Lung (tissue), 12 donors: Measurements from ENCODE around the gene ACSL1. TPM values are rescaled to one million over a fixed set of nuclear protein-coding genes. Genes with fewer than 3 reads are reported as not detected.
A peak's percentile ranks its signal among the peaks of the same experiment; 100 is the strongest.

ENCODE experiments used
- ATAC-seq: fragments of 200-7000 bp; cut with Tn5 transposase; one replicate; pipeline ENCODE4 v1.9.1; 2020; ENCODE audit warnings: moderate number of reproducible peaks; ENCODE audit not compliant: insufficient read depth, low FRiP score
- DNase-seq, 3 donors: peaks; one replicate each; pipeline ENCODE4 v3.0.0-alpha.2; 2013 to 2017
- H3K27ac ChIP-seq, 2 donors: one replicate each; pipeline ENCODE4 v1.5.1; 2013; ENCODE audit warnings: mild to moderate bottlenecking in 2 of 2, moderate library complexity in 2 of 2, control low read depth in 1 of 2, inconsistent platforms in 1 of 2, low read depth in 1 of 2, low read length in 1 of 2
- H3K27me3 ChIP-seq, 3 donors: one replicate each; pipeline ENCODE4 v1.5.1; 2013; ENCODE audit warnings: low read length in 2 of 3; ENCODE audit not compliant: control insufficient read depth in 3 of 3, insufficient read depth in 3 of 3
- H3K36me3 ChIP-seq, 4 donors: one replicate each; pipeline ENCODE4 v1.5.1; 2013; ENCODE audit warnings: low read length in 4 of 4, mild to moderate bottlenecking in 1 of 4, moderate library complexity in 1 of 4; ENCODE audit not compliant: control insufficient read depth in 4 of 4, insufficient read depth in 4 of 4
- H3K4me1 ChIP-seq, 5 donors: one replicate each; pipeline ENCODE4 v1.5.1; 2013; ENCODE audit warnings: low read length in 5 of 5, mild to moderate bottlenecking in 2 of 5, moderate library complexity in 1 of 5; ENCODE audit not compliant: control insufficient read depth in 5 of 5, insufficient read depth in 5 of 5
- H3K4me3 ChIP-seq: one replicate; pipeline ENCODE4 v1.5.1; 2013; ENCODE audit warnings: mild to moderate bottlenecking, control low read depth, moderate library complexity
- H3K9ac ChIP-seq, 2 donors: one replicate each; pipeline ENCODE4 v1.5.1; 2013; ENCODE audit warnings: low read length in 2 of 2, control low read depth in 1 of 2; ENCODE audit not compliant: insufficient read depth in 1 of 2
- H3K9me3 ChIP-seq, 4 donors: one replicate each; pipeline ENCODE4 v1.5.1; 2013; ENCODE audit warnings: low read length in 3 of 4, mild to moderate bottlenecking in 1 of 4, moderate library complexity in 1 of 4; ENCODE audit not compliant: control insufficient read depth in 4 of 4, insufficient read depth in 3 of 4
- CTCF ChIP-seq: IDR thresholded peaks from 2 replicates; pipeline ENCODE4 v1.5.1; 2012; ENCODE audit warnings: mild to moderate bottlenecking; ENCODE audit errors: control extremely low read depth, extremely low read depth
- WGBS, 2 donors: extraction: QIAGEN DNeasy Blood & Tissue Kit; methylation state at CpG; one replicate each; pipeline ENCODE4 v1.1.7; 2013; 5-methylcytosine and 5-hydroxymethylcytosine counted together
- polyA plus RNA-seq, 2 donors: library from polyadenylated mRNA; stranded (reverse); fragments of 200-250 nt; gene quantifications; one replicate each; pipeline ENCODE4 v1.2.1, GENCODE V29; 2013
- total RNA-seq, 2 donors: library from RNA; depleted of rRNA in 1 of 2; stranded (reverse); fragments of >200 nt in 1 of 2; gene quantifications; one replicate each; pipeline ENCODE4 v1.2.1, GENCODE V29; 2014 to 2021
- donor health status: control.
- donor health status: control.
- donor health status: Bipolar disorder and iron deficiency.
- donor health status: healthy.
- donor health status: DM: yes; HTN: yes; CAD: no.

ACSL1 gene
- total and polyA plus RNA-seq, 4 donors: 89.5 to 731 (median 188) TPM

DNA sequence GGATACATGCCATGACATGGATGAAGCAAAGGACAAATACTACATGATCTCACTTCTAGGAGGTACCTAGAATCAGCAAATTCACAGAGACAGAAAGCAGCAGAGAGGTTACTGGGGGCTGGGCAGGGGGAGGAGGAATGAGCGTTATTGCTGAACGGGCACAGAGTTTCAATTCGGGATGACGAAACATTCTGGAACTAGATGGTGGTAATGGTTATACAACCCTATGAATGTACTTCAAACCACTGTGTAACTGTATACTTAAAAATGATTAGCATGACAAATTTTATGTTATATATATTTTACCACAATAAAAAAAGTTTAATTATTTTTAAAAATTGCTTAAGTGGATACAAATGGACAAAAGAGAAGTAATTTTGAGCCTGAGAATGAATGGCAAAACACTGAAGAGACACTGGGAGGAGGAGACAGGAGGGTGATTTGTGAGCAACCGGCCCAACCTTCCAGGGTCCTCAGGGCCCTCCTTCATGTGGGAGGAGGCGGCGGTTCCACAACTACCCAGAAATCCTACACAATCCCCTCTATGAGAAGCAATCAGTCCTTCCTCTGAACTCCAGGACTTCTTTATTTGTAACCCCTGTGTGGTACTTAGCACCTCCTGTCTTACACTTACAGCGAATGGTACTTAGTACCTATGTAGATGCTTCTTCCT, 14.1 kb downstream of the ACSL1 start:
- Histone ChIP-seq H3K4me3 (no peak overlapping the region), H3K9ac (no peak overlapping the region), H3K9me3 (no peaks in the 10 kb centered on the region), H3K27ac (peak overlapping the region; percentile 26 to 98), H3K36me3 (no peaks in the 10 kb centered on the region), H3K4me1 (peaks cover 3 to 32% (median 13%) of the 10 kb centered on the region in 5 donors), H3K27me3 (no peaks in the 10 kb centered on the region)
- DNase-seq (no peak), ATAC-seq (no peak)
- no peak for TF ChIP-seq CTCF
- WGBS, 2 donors: 36 to 72% methylated on average over 8 of the region's 8 CpGs

DNA sequence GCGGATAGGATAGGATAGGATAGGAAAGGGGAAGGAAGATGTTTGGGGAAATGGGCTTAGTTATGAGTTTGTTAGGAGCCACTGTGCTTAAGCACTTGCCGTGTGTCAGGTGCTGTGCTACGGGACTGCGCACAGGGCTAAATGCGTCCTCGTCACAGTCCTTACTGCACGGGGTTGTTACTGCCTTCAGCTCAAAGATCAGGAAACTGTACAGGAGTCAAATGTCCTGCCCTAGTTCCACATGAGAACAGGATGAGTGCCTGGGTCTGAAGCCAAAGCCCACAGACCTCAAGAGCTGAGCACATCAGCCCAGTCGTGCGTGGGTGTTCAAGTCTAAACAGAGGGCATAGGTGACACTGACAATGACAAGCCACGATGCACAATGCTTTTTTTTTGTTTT, 15.0 kb downstream of the ACSL1 start:
- peak overlapping the region in 1 of 2 donors; percentile 59 for H3K27ac ChIP-seq
- DNase-seq: no peak
- TF ChIP-seq CTCF: no peak

GRCh38 chr4:184808713-184809050, 17.1 kb downstream of the ACSL1 start:
- Histone ChIP-seq H3K9ac (no peak overlapping the region), H3K36me3 (no peaks in the 10 kb centered on the region), H3K9me3 (no peaks in the 10 kb centered on the region), H3K4me1 (peaks cover 0 to 28% (median 6%) of the 10 kb centered on the region in 5 donors), H3K27ac (peak overlapping the region; percentile 2 to 72), H3K4me3 (no peak overlapping the region), H3K27me3 (no peaks in the 10 kb centered on the region)
- DNase-seq: no peak
- WGBS, 2 donors: 52 to 85% methylated on average over 1 of the region's 1 CpG
- TF ChIP-seq CTCF: no peak
- no peak for ATAC-seq

More for the DNA sequence above, 15.0 kb downstream of the ACSL1 start:
- H3K27me3 ChIP-seq: no peaks in the 10 kb centered on the region
- no peak overlapping the region for H3K9ac ChIP-seq
- H3K36me3 ChIP-seq: no peaks in the 10 kb centered on the region
- H3K4me1 ChIP-seq: peaks cover 3 to 31% (median 13%) of the 10 kb centered on the region in 5 donors
- no peak for ATAC-seq
- 51 to 62% methylated on average over 10 of the region's 10 CpGs for WGBS, 2 donors
- no peaks in the 10 kb centered on the region for H3K9me3 ChIP-seq
- no peak overlapping the region for H3K4me3 ChIP-seq
